Activated CD8-positive, alpha-beta memory T cell treated with anti-CD3 and anti-CD28 coated beads for 24 hours (primary cell): ENCODE results near the gene PCTP.

ENCODE experiments used
- DNase-seq: peaks from one replicate; pipeline ENCODE4 v3.0.0-alpha.2; 2020

PCTP gene

GRCh38 chr17:55728361-55728760, 22.5 kb upstream of the PCTP start:
- DNase-seq: no peak

DNA sequence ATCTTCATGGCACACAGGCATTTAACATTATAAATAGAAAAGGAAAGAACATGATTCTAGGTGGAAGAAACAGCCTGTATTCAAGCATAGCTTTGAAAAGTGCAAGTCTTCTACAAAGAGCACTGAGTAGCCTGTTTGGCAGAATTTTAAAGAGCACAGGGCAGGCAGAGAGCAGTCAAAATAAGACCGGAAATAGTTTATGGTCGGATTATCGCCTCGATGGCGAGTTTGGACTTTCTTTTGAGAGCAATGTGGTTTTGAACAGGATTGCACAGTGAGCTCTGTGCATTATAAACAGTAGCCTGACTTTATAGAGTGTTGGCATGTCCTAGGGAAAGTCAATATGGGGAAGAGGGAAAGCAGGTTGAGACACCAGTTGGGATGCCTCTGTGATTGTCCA, 22.0 kb upstream of the PCTP start:
- no peak for DNase-seq

GRCh38 chr17:55729484-55729883, 21.4 kb upstream of the PCTP start:
- DNase-seq: no peak

- DNase-seq: no peak
Measured at GRCh38 chr17:55730380-55730779, 20.5 kb upstream of the PCTP start.

GRCh38 chr17:55730808-55731207, 20.0 kb upstream of the PCTP start:
- no peak for DNase-seq

DNA sequence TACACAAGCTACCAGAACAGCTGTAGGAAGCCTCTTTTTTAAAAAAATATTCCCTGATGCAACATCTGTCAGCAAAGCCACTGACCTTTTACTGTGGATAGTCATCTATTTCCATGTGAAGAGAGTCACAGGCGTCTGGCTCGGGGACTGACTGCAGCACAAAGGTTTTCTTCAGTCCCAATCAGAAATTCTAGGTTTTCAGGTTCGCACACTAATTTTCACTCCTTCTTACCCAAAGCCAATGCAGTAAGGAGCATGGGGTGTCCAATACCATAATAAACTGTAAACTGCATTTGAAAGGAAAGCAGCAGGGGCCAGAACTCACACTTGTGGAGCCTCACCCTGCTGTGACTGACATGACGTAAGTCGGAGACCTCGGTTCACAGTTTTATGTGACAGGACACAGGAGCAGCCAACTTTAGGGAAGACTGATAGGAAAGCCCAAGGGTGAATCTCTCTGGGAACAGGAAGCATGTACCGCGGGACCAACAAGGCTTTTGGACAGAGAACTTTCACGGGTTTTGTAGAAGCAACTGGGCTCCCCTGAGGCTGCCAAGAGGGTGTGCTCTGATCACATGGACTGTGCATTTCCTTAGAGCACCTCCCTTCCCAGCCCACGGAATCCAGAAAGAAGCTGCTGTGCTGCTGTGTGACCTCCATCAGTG, 19.1 kb upstream of the PCTP start:
- DNase-seq: no peak

- DNase-seq: no peak
Measured at GRCh38 chr17:55734128-55734781, 16.6 kb upstream of the PCTP start.

DNA sequence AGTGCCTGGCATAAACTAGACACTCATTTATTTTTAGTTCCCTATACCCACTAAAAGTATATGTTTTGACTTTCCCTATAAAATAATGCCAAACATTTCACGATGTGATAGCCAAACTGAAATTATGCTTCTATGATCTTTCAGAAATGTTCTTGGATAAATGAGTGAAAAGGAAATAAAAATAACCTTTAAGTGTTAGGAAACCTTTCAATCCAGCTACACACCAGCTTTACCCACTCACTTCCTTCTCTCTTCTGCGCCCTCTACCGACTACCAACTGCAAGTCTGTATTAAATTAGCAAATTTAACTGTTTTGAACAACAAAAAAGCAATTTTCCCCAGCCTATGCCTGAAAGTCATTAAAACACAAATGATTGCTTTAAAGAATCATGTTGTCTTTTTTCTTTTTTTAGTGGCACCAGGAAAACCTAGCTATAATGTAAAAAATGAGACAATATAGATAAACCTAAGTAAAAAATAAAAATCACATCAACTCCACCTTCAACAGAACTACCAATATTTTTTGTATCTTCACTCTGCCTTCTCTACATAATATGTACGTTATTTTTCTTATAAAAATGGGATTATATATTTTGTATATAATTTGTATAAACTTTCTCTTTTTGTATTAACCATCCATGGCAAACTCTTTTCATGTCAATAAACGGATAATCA, 15.0 kb upstream of the PCTP start:
- no peak for DNase-seq

DNA sequence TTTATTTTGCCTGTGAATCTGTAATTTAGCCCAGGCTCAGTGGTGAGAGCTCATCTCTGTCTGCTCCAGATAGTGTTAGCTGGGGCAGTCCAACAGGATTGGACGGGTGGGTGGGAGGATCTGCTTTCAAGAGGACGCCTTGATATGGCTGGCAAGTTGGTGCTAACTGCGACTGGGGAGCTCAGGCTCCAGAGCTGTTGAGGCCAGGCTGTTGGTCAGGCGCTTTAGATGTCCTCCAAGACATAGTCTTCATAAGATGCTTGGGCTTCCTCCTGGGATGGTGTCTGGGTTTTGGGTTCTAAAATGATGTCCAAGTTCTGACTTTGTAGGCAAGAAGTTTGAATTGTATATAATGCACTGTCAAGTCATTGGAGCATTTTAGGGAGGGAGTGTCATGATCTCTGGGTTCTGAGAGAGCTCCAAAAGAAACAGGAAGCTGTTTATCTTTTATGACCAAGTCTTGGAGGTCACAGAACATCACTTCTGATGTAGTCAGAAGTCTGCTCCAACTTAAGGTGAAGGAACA, 12.8 kb upstream of the PCTP start:
- DNase-seq: no peak

DNA sequence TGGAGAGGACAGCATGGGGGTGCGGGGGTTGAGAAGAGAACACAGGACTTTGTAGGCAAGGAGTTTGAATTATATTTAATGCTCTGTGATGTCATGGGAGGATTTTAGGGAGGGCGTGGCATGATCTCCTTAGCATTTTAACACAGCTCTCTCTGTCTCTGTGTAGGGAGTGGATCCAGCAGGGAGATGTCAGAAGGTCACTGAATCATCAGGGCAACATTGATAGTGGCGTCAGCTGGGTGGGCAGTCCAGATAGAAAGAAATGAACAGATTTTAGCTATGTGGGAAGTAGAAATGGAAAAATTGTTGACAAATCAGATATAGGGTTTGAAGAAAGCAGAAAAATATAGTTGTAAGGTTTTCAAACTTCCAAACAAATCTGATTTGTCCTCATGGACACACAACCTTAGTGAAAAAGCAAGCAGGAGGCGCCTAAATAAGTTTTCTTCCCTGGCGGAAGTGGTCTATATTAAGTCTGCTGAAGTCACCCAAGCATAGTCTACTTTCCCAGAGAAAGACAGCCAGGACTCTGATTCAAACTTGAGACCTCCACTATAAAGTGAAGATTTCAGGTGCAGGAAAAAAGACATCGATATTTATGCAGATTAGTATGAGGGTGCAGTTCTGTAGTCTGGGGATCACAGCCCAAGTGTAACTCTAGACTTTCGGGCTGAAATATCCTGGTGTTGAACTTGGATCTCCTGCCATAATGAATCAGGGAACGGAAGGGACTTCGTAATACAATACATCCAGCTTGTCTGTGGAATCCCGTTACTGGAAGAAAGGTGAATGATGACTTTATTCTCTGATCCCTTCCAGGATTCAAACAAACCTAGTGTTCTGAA, 10.1 kb upstream of the PCTP start:
- DNase-seq: no peak

GRCh38 chr17:55741356-55741700, 9.5 kb upstream of the PCTP start:
- no peak for DNase-seq

DNA sequence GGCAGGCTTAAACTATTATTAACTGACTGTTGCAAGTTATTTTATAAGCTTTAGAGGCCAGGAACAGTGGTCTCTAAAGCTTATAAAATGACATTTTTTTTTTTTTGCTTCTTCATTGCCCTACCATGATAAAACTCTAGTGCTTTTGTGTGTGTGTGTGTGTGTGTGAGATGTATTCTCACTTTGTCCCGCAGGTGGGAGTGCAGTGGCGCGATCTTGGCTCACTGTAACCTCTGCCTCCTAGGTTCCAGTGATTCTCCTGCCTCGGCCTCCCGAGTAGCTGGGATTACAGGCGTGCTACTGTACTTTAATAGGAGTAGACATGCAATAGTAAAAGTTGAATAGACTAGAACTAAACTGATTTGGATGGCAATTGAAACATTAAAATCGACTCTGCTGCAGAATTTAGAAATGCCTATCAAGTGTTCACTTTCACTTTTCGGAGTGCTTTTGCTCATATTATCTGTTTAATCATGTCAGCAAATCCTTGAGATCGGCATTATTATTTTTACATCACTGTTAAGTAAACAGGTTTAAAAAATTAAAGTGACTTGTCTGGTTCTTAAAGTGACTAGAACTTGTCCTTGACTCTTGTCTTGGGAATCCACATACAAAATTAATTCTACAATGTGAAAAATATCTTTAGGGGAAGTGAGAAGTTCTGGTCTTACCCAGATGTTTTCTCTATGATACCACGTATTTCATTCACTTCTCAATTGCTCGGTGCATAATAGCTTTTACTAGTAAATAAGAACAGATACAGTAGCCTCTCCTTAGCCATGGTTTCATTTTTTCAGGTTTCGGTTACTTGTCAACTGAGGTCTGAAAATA, 8.4 kb upstream of the PCTP start:
- DNase-seq: no peak

DNA sequence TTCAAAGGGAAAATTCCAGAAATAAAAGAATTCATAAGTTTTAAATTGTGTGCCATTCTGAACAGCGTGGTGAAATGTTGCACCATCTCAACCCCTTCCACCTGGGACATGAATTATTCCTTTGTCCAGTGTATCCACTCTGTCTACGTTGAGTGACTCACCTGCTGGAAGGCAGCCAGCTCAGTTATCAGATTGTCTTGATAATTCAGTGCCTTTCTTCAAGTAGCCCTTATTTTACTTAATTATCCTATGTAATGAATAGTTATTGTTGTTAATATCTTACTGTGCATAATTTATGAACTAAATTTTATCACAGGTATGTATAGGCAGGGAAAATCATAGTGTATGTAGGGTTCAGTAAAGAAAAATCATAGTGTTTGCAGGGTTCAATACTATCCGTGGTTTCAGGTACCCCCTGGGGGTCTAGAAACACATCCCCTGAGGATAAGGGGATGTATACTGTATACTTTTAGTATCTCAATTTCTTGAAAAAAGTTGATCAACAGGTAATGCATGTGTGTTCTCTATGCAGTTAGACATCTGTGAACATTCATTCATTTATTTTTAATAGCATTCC, 7.7 kb upstream of the PCTP start:
- no peak for DNase-seq

- no peak for DNase-seq
Measured at GRCh38 chr17:55745258-55745657, 5.6 kb upstream of the PCTP start.

- DNase-seq: no peak
Measured at GRCh38 chr17:55746466-55746865, 4.4 kb upstream of the PCTP start.

DNA sequence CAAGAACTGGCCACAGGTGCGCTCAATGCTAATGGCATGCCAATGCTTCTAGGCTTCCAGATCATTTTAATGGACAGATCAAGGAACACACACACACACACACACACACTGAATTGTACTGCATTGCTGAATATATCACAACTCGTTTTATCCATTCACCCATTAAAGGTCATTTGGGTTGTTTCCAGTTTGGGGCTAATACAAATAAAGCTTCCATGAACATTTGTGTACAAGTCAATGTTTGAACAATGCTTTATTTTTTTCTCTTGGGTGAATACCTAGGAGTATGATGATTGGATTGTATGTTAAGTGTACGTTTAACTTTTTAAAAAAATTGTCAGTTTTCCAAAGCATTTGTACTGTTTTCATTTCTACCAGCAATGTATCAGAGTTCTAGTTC, 3.6 kb upstream of the PCTP start:
- no peak for DNase-seq

- no peak for DNase-seq
Measured at GRCh38 chr17:55748841-55749240, 2.0 kb upstream of the PCTP start.

DNA sequence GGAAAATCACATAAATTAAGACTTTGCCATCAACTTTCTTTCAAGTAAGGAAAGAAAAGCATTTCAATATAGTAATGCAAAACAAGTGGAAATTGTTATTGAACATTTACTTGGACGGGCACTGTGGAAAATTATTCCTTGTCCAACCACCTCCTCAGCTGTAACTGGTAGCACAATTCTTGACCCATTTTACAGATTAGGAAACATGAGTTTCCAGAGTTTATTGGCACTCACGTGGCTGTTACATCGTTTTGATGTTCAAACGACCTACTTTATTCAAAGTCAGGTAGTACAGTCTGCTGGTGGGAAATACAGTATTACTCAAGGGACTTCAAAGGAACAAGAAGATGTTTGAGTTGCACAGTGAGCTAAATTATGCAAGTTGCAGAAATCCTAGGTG, 866 bp upstream of the PCTP start:
- no peak for DNase-seq

DNA sequence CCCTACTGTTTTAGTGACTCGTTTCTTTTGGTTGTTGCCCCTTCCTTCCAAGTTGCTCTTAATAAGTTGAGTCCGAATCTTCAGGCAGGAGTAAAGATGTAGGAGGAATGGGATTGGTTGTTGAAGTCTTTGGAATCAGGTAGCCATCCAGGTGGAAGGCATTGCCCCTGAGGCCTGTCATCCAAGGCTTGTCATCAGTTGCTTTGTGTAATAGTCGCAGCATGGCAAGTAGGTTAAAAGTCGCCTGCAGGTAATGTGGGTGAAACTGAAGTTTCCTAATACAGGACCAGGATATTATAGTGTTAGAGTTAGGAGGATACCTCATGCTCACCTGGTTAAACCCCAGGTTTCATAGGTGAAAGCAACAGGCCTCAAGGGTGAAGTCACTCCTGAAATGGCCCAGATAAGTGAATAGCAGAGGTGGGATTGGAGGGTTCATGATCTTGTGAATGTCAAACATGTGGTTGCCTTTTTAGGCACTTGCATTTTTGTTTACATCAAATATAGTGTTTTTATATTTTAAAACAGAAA, 934 bp downstream of the PCTP start:
- DNase-seq: no peak

DNA sequence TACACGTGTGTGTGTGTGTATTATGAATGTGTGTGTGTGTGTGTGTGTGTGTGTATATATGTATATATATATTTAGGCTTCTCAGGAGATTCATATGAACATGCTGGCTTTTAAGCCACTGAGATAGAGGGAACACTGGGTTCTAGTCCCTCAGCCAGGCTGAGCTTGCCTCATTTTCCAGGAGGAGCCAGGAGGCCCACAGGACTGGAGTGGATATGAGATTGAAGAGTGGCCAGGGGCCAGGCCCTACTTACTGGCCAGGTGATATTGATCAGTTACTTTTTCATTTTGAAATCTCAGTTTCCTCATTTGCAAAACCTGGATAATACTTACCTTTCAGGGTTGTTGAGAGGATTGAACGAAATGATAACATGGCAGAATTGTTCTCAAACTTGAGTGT, 5.8 kb downstream of the PCTP start:
- DNase-seq: no peak

GRCh38 chr17:55757659-55758058, 6.8 kb downstream of the PCTP start:
- no peak for DNase-seq

GRCh38 chr17:55758171-55758570, 7.3 kb downstream of the PCTP start:
- DNase-seq: no peak
